Limb (tissue), 2 donors: ENCODE measurements around the gene ARPC5L.

Source experiments
- DNase-seq, 2 donors: peaks; one replicate each; pipeline ENCODE4 v3.0.0-alpha.2; 2016; ENCODE audit errors: extremely low spot score in 2 of 2

The ARPC5L gene

GRCh38 chr9:124863371-124863871 is 1.5 kb downstream of the ARPC5L start:
- no peak for DNase-seq

GRCh38 chr9:124868511-124869465 is 6.9 kb downstream of the ARPC5L start:
- DNase-seq = peak; percentile 70 to 94

GRCh38 chr9:124869466-124869985 is 7.6 kb downstream of the ARPC5L start:
- peak in 1 of 2 donors; percentile 62 for DNase-seq

GRCh38 chr9:124869986-124870560 is 8.1 kb downstream of the ARPC5L start:
- peak in 1 of 2 donors; percentile 56 for DNase-seq

- no peak for DNase-seq
These were observed 8.8 kb downstream of the ARPC5L start for GRCh38 chr9:124870723-124871122.

- no peak for DNase-seq
These were observed 9.2 kb downstream of the ARPC5L start for GRCh38 chr9:124871156-124871561.

- no peak for DNase-seq
These were observed 11.7 kb downstream of the ARPC5L start for GRCh38 chr9:124873664-124874063.

- DNase-seq = no peak
These were observed 13.6 kb downstream of the ARPC5L start for GRCh38 chr9:124875501-124875900.

- no peak for DNase-seq
These were observed 15.3 kb downstream of the ARPC5L start for GRCh38 chr9:124877021-124877782.

GRCh38 chr9:124878021-124878420 is 16.1 kb downstream of the ARPC5L start:
- DNase-seq = no peak

GRCh38 chr9:124878518-124878917 is 16.6 kb downstream of the ARPC5L start:
- no peak for DNase-seq

GRCh38 chr9:124879226-124879625 is 17.3 kb downstream of the ARPC5L start:
- DNase-seq = no peak

- DNase-seq = no peak
These were observed 18.6 kb downstream of the ARPC5L start for GRCh38 chr9:124880501-124880900.

GRCh38 chr9:124881138-124881743 is 19.3 kb downstream of the ARPC5L start:
- no peak for DNase-seq

- DNase-seq = no peak
These were observed 20.3 kb downstream of the ARPC5L start for GRCh38 chr9:124882231-124882630.

- no peak for DNase-seq
These were observed 22.4 kb downstream of the ARPC5L start for GRCh38 chr9:124884376-124884775.

GRCh38 chr9:124885551-124885950 is 23.6 kb downstream of the ARPC5L start:
- no peak for DNase-seq

- no peak for DNase-seq
These were observed 24.5 kb downstream of the ARPC5L start for GRCh38 chr9:124886461-124886860.

- DNase-seq = no peak
These were observed 25.0 kb downstream of the ARPC5L start for GRCh38 chr9:124886866-124887492.

- DNase-seq = no peak
These were observed 25.9 kb downstream of the ARPC5L start for GRCh38 chr9:124887832-124888231.

- no peak for DNase-seq
These were observed 27.1 kb downstream of the ARPC5L start for GRCh38 chr9:124889006-124889405.
